Keratinocyte (primary cell): Measurements from ENCODE around the gene DEFB123. TPM values are rescaled to one million over a fixed set of nuclear protein-coding genes. Genes with fewer than 3 reads are reported as not detected.

ENCODE experiments used
- DNase-seq: peaks from one replicate; pipeline ENCODE4 v3.0.0-alpha.2; 2011; ENCODE audit warnings: low read depth, missing footprints, low spot score
- FAIRE-seq: peaks from 2 replicates; lab custom pipeline; 2011; peaks lifted over from hg19 to GRCh38; lab: Jason Lieb, UNC
- H2AFZ ChIP-seq: 2 replicates; pipeline ENCODE4 v1.6.0; 2012; ENCODE audit warnings: low read length, control low read depth, inconsistent platforms; ENCODE audit not compliant: control insufficient read depth
- H3K27ac ChIP-seq: 2 replicates; pipeline ENCODE4 v1.5.1; 2011; ENCODE audit warnings: low read length; ENCODE audit not compliant: control insufficient read depth, insufficient read depth
- H3K27me3 ChIP-seq: 3 replicates; pipeline ENCODE4 v1.6.0; 2011; ENCODE audit warnings: low read length; ENCODE audit not compliant: control insufficient read depth, insufficient read depth; ENCODE audit errors: extremely low read depth
- H3K36me3 ChIP-seq, 2 experiments: 2 replicates in 1 of 2; 3 replicates in 1 of 2; pipeline ENCODE4 v1.5.1; 2011; ENCODE audit warnings: low read length in 2 of 2, mild to moderate bottlenecking in 1 of 2; ENCODE audit not compliant: control insufficient read depth in 2 of 2, insufficient read depth in 2 of 2; ENCODE audit errors: extremely low read depth in 1 of 2
- H3K4me1 ChIP-seq: 3 replicates; pipeline ENCODE4 v1.5.1; 2011; ENCODE audit warnings: low read length; ENCODE audit not compliant: control insufficient read depth, insufficient read depth; ENCODE audit errors: extremely low read depth
- H3K4me2 ChIP-seq: 3 replicates; pipeline ENCODE4 v1.6.0; 2011; ENCODE audit warnings: low read depth, low read length; ENCODE audit not compliant: control insufficient read depth, insufficient read depth; ENCODE audit errors: extremely low read depth
- H3K4me3 ChIP-seq, 3 experiments: fragments of 200-600 bp in 1 of 3; sonication (generic) in 1 of 3; 2 replicates in 2 of 3; 3 replicates in 1 of 3; pipeline ENCODE4 v1.5.1; 2011 to 2016; ENCODE audit warnings: low read length in 3 of 3, mild to moderate bottlenecking in 3 of 3, control low read depth in 2 of 3, inconsistent platforms in 1 of 3, low read depth in 1 of 3, mixed read lengths in 1 of 3, mixed run types in 1 of 3, moderate library complexity in 1 of 3; ENCODE audit not compliant: control insufficient read depth in 2 of 3, insufficient read depth in 2 of 3; ENCODE audit errors: extremely low read depth in 1 of 3
- H3K79me2 ChIP-seq: 2 replicates; pipeline ENCODE4 v1.6.0; 2012; ENCODE audit warnings: low read length; ENCODE audit not compliant: control insufficient read depth, insufficient read depth
- H3K9ac ChIP-seq: 3 replicates; pipeline ENCODE4 v1.6.0; 2011; ENCODE audit warnings: low read length; ENCODE audit not compliant: control insufficient read depth, insufficient read depth; ENCODE audit errors: extremely low read depth
- H3K9me1 ChIP-seq: 3 replicates; pipeline ENCODE4 v1.6.0; 2011; ENCODE audit warnings: low read length; ENCODE audit not compliant: control insufficient read depth, insufficient read depth; ENCODE audit errors: extremely low read depth
- H3K9me3 ChIP-seq: 2 replicates; pipeline ENCODE4 v1.5.1; 2012; ENCODE audit warnings: low read depth, low read length; ENCODE audit not compliant: control insufficient read depth
- H4K20me1 ChIP-seq: 3 replicates; pipeline ENCODE4 v1.6.0; 2011; ENCODE audit warnings: low read length; ENCODE audit not compliant: control insufficient read depth, insufficient read depth; ENCODE audit errors: extremely low read depth
- CTCF ChIP-seq, 3 experiments: IDR thresholded peaks in 1 of 3; conservative IDR thresholded peaks in 1 of 3; optimal IDR thresholded peaks in 1 of 3; 2 replicates in 2 of 3; 3 replicates in 1 of 3; pipeline versions ENCODE3 to v1.5.1; 2011; ENCODE audit warnings: low read length in 3 of 3, mild to moderate bottlenecking in 3 of 3, moderate library complexity in 2 of 3, control low read depth in 1 of 3, inconsistent platforms in 1 of 3; ENCODE audit not compliant: insufficient read depth in 2 of 3; ENCODE audit errors: extremely low read depth in 1 of 3
- EZH2 ChIP-seq: IDR thresholded peaks from one replicate; pipeline ENCODE4 v1.6.1; 2012; ENCODE audit warnings: inconsistent platforms, mild to moderate bottlenecking, low read length, moderate library complexity
- dilution Hi-C: fragments of 300-500 bp; cut with MboI; formaldehyde crosslinking; loops from one replicate; pipeline ENCODE4 v1.7.0; 2020; ENCODE audit warnings: low sequenced_read_pairs; ENCODE audit not compliant: extremely low pct_ligation_motif_present
- polyA plus RNA-seq, 5 experiments: library from polyadenylated mRNA; depleted of rRNA in 3 of 5; stranded (reverse) in 3 of 5; stranded (forward) in 1 of 5; unstranded in 1 of 5; fragments of >200 nt; gene quantifications; 1 replicate in 1 of 5; 2 replicates in 3 of 5; 3 replicates in 1 of 5; pipeline versions ENCODE4 v1.2.1 to v1.2.3, GENCODE V29; 2011 to 2012; ENCODE audit warnings: missing spikeins in 2 of 5, low read depth in 1 of 5, low replicate concordance in 1 of 5

Gene DEFB123
- polyA plus RNA-seq, 1 donor (not counting 4 experiments of a cell fraction or from before 2014, with no cell fraction given), result not detected

GRCh38 chr20:31489152-31489551 lies 48.7 kb downstream of the DEFB123 start:
- no peak for TF ChIP-seq EZH2
- Histone ChIP-seq H3K4me2 (no peak overlapping the region), H4K20me1 (no peaks in the 10 kb centered on the region), H3K9me1 (no peaks in the 10 kb centered on the region), H3K9ac (no peak overlapping the region), H3K27me3 (peaks cover 15% of the 10 kb centered on the region), H3K36me3 (no peaks in the 10 kb centered on the region), H3K4me3 (no peak overlapping the region), H3K79me2 (no peaks in the 10 kb centered on the region), H3K27ac (no peak overlapping the region), H2AFZ (no peak overlapping the region), H3K4me1 (no peaks in the 10 kb centered on the region), H3K9me3 (no peaks in the 10 kb centered on the region)
- DNase-seq (no peak), FAIRE-seq (no peak)
- dilution Hi-C loops, result no loop called here

- Histone ChIP-seq H3K27ac (no peak overlapping the region), H3K79me2 (no peaks in the 10 kb centered on the region)
Measured at GRCh38 chr20:31490752-31491151, 50.3 kb downstream of the DEFB123 start.

More at GRCh38 chr20:31490752-31491151, 50.3 kb downstream of the DEFB123 start:
- H3K36me3 ChIP-seq, result no peaks in the 10 kb centered on the region
- peaks cover 1% of the 10 kb centered on the region for H3K27me3 ChIP-seq
- no peaks in the 10 kb centered on the region for H3K9me3 ChIP-seq
- FAIRE-seq (no peak), DNase-seq (no peak)
- no peaks in the 10 kb centered on the region for H3K9me1 ChIP-seq
- no peak overlapping the region for H3K9ac ChIP-seq
- dilution Hi-C loops, result no loop called here
- no peaks in the 10 kb centered on the region for H4K20me1 ChIP-seq
- TF ChIP-seq EZH2 (no peak), CTCF (optimal IDR thresholded peaks at IDR 0.05 in 1 of 3, IDR thresholded peaks at IDR 0.05 in 1 of 3, conservative IDR thresholded peaks at IDR 0.05 in 1 of 3; ENCODE audit: extremely low read depth in 1 of 3, insufficient read depth in 2 of 3, low read length in 3 of 3) (no peak)
- H3K4me3 ChIP-seq, result no peak overlapping the region
- H2AFZ ChIP-seq, result no peak overlapping the region
- no peaks in the 10 kb centered on the region for H3K4me1 ChIP-seq
- no peak overlapping the region for H3K4me2 ChIP-seq
